ENCODE measurements around the gene ITPRIPL2. TPM values are rescaled to one million over a fixed set of nuclear protein-coding genes. Genes with fewer than 3 reads are reported as not detected.

ITPRIPL2 gene
- total and polyA plus RNA-seq, 2 of the 13 experiments (the other 11 are each of a cell fraction or from before 2014, with no cell fraction given) = 5.9 to 12.6 TPM

GRCh38 chr16:19086322-19087199 lies 27.2 kb upstream of the ITPRIPL2 start (continued):
- TF ChIP-seq, protein P1, sequence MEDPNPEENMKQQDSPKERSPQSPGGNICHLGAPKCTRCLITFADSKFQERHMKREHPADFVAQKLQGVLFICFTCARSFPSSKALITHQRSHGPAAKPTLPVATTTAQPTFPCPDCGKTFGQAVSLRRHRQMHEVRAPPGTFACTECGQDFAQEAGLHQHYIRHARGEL (CRISPR knock-in tag; IDR thresholded peaks at IDR 0.05) = peak; percentile 89; the same call in 1 of the 2 replicates
- TF ChIP-seq ZNF547 (CRISPR knock-in tag; IDR thresholded peaks at IDR 0.05) (peak; percentile 87; the same call in 1 of the 2 replicates), XBP1 (CRISPR knock-in tag; IDR thresholded peaks at IDR 0.05) (peak; percentile 84; the same call in 1 of the 2 replicates), U2AF2 (IDR thresholded peaks at IDR 0.05; ENCODE audit: low read depth, low read length) (no peak), KLF15 (CRISPR knock-in tag; IDR thresholded peaks at IDR 0.05; ENCODE audit: borderline replicate concordance) (peak; percentile 25; the same call in 1 of the 2 replicates), RFX3 (CRISPR knock-in tag; IDR thresholded peaks at IDR 0.05) (no peak; the same call in 1 of the 2 replicates), KAT8 (CRISPR knock-in tag; IDR thresholded peaks at IDR 0.05) (peak; percentile 86), MLLT10 (CRISPR knock-in tag; IDR thresholded peaks at IDR 0.05) (no peak), BRF2 (CRISPR knock-in tag; IDR thresholded peaks at IDR 0.05) (no peak), ZNF451 (CRISPR knock-in tag; IDR thresholded peaks at IDR 0.05) (peak; percentile 71; the same call in 1 of the 2 replicates), RFX5 (IDR thresholded peaks at IDR 0.05; ENCODE audit: low read depth, low read length) (peak; percentile 36; the same call in 1 of the 2 replicates), ZBTB21 (CRISPR knock-in tag; IDR thresholded peaks at IDR 0.05) (no peak), MAF1 (CRISPR knock-in tag; IDR thresholded peaks at IDR 0.05; ENCODE audit: borderline replicate concordance) (no peak), ZNF598 (CRISPR knock-in tag; IDR thresholded peaks at IDR 0.05; ENCODE audit: borderline replicate concordance) (peak; percentile 60; the same call in 1 of the 2 replicates), ZFY (CRISPR knock-in tag; IDR thresholded peaks at IDR 0.05) (peak; percentile 72), SP140L (CRISPR knock-in tag; IDR thresholded peaks at IDR 0.05; ENCODE audit: borderline replicate concordance) (no peak), POGZ (CRISPR knock-in tag; IDR thresholded peaks at IDR 0.05) (peak; percentile 86), POGK (CRISPR knock-in tag; conservative IDR thresholded peaks at IDR 0.05) (peak; percentile 77; the same call in 1 of the 2 replicates), THAP7 (CRISPR knock-in tag; IDR thresholded peaks at IDR 0.05) (0 out of 2 replicates have a peak, but pooled peaks have one; percentile 85), MTF1 (CRISPR knock-in tag; IDR thresholded peaks at IDR 0.05) (peak; percentile 54; the same call in 1 of the 2 replicates), ZNF205 (CRISPR knock-in tag; IDR thresholded peaks at IDR 0.05) (peak; percentile 89), RNF219 (CRISPR knock-in tag; IDR thresholded peaks at IDR 0.05) (no peak), ZNF773 (CRISPR knock-in tag; IDR thresholded peaks at IDR 0.05; ENCODE audit: borderline replicate concordance) (peak; percentile 64; the same call in 1 of the 2 replicates)

Data from HepG2 (cell line).